H1 (cell line): ENCODE measurements around the gene FOXQ1. TPM values are rescaled to one million over a fixed set of nuclear protein-coding genes. Genes with fewer than 3 reads are reported as not detected.

ENCODE experiments used
- CTCF ChIA-PET: fragments of 300-600 bp; sonication (Branson Sonifier 250); formaldehyde crosslinking; loops from one replicate; lab custom pipeline; 2021; ENCODE audit not compliant: partially characterized antibody; lab: Charles Lee
- POLR2A ChIA-PET: fragments of 300-600 bp; sonication (Branson Sonifier 250); formaldehyde crosslinking; loops from one replicate; lab custom pipeline; 2021; ENCODE audit warnings: inconsistent platforms; ENCODE audit not compliant: partially characterized antibody; lab: Charles Lee
- DNase-seq, 2 experiments: peaks; one replicate each; pipeline versions ENCODE4 v3.0.0 to v3.0.0-alpha.2; 2010 to 2022; ENCODE audit warnings: low spot score in 2 of 2, low read depth in 1 of 2, mixed read lengths in 1 of 2
- FAIRE-seq: peaks from 2 replicates; lab custom pipeline; 2011; peaks lifted over from hg19 to GRCh38; lab: Jason Lieb, UNC
- H2AFZ ChIP-seq: 2 replicates; pipeline ENCODE4 v1.8.1; 2012; ENCODE audit warnings: low read length, inconsistent platforms
- H2AK5ac ChIP-seq: 2 replicates; pipeline ENCODE4 v1.6.1; 2013; ENCODE audit warnings: low read depth, low read length
- H2BK120ac ChIP-seq: replicated peaks from 2 replicates; pipeline ENCODE3; 2013; ENCODE audit warnings: low read depth, low read length, inconsistent platforms
- H2BK12ac ChIP-seq: 2 replicates; pipeline ENCODE4 v1.6.1; 2013; ENCODE audit warnings: low read depth, low read length
- H2BK15ac ChIP-seq: 2 replicates; pipeline ENCODE4 v1.6.1; 2013; ENCODE audit warnings: low read length
- H2BK20ac ChIP-seq: 2 replicates; pipeline ENCODE4 v1.6.1; 2013; ENCODE audit warnings: low read length
- H2BK5ac ChIP-seq: 2 replicates; pipeline ENCODE4 v1.6.1; 2013; ENCODE audit warnings: low read depth, low read length
- H3K14ac ChIP-seq: 2 replicates; pipeline ENCODE4 v1.6.1; 2013; ENCODE audit warnings: inconsistent platforms; ENCODE audit not compliant: insufficient read length
- H3K18ac ChIP-seq: 2 replicates; pipeline ENCODE4 v1.6.1; 2013; ENCODE audit warnings: low read length; ENCODE audit errors: extremely low read depth
- H3K23ac ChIP-seq: 2 replicates; pipeline ENCODE4 v1.6.1; 2013; ENCODE audit warnings: inconsistent platforms; ENCODE audit not compliant: insufficient read length
- H3K23me2 ChIP-seq: 2 replicates; pipeline ENCODE4 v1.6.1; 2013; ENCODE audit warnings: low read depth, low read length
- H3K27ac ChIP-seq: 2 replicates; pipeline ENCODE4 v1.6.1; 2011; ENCODE audit warnings: low read depth, low read length, inconsistent platforms
- H3K27me3 ChIP-seq, 4 experiments: replicated peaks in 1 of 4; 1 replicate in 1 of 4; 2 replicates in 3 of 4; pipeline versions ENCODE4 v1.6.1 to v1.8.1; 2011 to 2013; ENCODE audit warnings: low read length in 3 of 4, mild to moderate bottlenecking in 3 of 4, inconsistent platforms in 2 of 4, mixed read lengths in 2 of 4, moderate library complexity in 1 of 4; ENCODE audit not compliant: control insufficient read depth in 3 of 4, insufficient read depth in 3 of 4; ENCODE audit errors: extremely low read depth in 1 of 4
- H3K36me3 ChIP-seq, 4 experiments: 2 replicates each; pipeline versions ENCODE4 v1.6.1 to v1.8.1; 2011 to 2013; ENCODE audit warnings: mild to moderate bottlenecking in 4 of 4, low read length in 3 of 4, moderate library complexity in 2 of 4, control low read depth in 1 of 4, inconsistent platforms in 1 of 4; ENCODE audit not compliant: insufficient read depth in 4 of 4, control insufficient read depth in 2 of 4
- H3K4ac ChIP-seq: replicated peaks from 2 replicates; pipeline ENCODE3; 2013; ENCODE audit warnings: low read length, low read depth, mixed read lengths, inconsistent platforms; ENCODE audit not compliant: insufficient read length
- H3K4me1 ChIP-seq, 4 experiments: replicated peaks in 1 of 4; 1 replicate in 1 of 4; 2 replicates in 3 of 4; pipeline versions ENCODE4 v1.6.1 to v1.8.1; 2011 to 2013; ENCODE audit warnings: low read length in 3 of 4, inconsistent platforms in 2 of 4, mixed read lengths in 1 of 4; ENCODE audit not compliant: insufficient read depth in 4 of 4, control insufficient read depth in 3 of 4
- H3K4me2 ChIP-seq, 2 experiments: 2 replicates each; pipeline versions ENCODE4 v1.6.1 to v1.8.1; 2011 to 2013; ENCODE audit warnings: low read depth in 2 of 2, low read length in 2 of 2, control low read depth in 1 of 2, inconsistent platforms in 1 of 2, mild to moderate bottlenecking in 1 of 2; ENCODE audit not compliant: insufficient read depth in 1 of 2
- H3K4me3 ChIP-seq, 4 experiments: fragments of 200-600, 300-600 bp in 1 of 4; sonication (generic), shearing (Covaris generic), sonication (Bioruptor Twin) in 1 of 4; 2 replicates each; pipeline versions ENCODE4 v1.5.1 to v1.8.1; 2011 to 2016; ENCODE audit warnings: low read length in 4 of 4, low read depth in 3 of 4, control low read depth in 2 of 4, inconsistent platforms in 2 of 4, mild to moderate bottlenecking in 2 of 4, mixed read lengths in 1 of 4, moderate library complexity in 1 of 4; ENCODE audit not compliant: insufficient read depth in 2 of 4; ENCODE audit errors: extremely low read depth in 1 of 4
- H3K56ac ChIP-seq: replicated peaks from 2 replicates; pipeline ENCODE3; 2013; ENCODE audit warnings: low read depth, mild to moderate bottlenecking, mixed read lengths, low read length, inconsistent platforms; ENCODE audit not compliant: insufficient read length
- H3K79me1 ChIP-seq: 2 replicates; pipeline ENCODE4 v1.6.1; 2013; ENCODE audit warnings: low read depth, low read length, control low read depth
- H3K79me2 ChIP-seq, 2 experiments: 2 replicates each; pipeline versions ENCODE4 v1.6.1 to v1.8.1; 2012 to 2013; ENCODE audit warnings: low read length in 2 of 2, mild to moderate bottlenecking in 2 of 2, inconsistent platforms in 1 of 2; ENCODE audit not compliant: insufficient read depth in 2 of 2, control insufficient read depth in 1 of 2
- H3K9ac ChIP-seq, 4 experiments: replicated peaks in 1 of 4; 1 replicate in 1 of 4; 2 replicates in 3 of 4; pipeline versions ENCODE4 v1.6.1 to v1.8.1; 2011 to 2013; ENCODE audit warnings: low read depth in 3 of 4, low read length in 3 of 4, control low read depth in 2 of 4, mild to moderate bottlenecking in 2 of 4, moderate library complexity in 2 of 4, inconsistent platforms in 1 of 4; ENCODE audit errors: extremely low read depth in 1 of 4
- H3K9me3 ChIP-seq, 2 experiments: 2 replicates each; pipeline versions ENCODE4 v1.6.1 to v1.8.1; 2012 to 2013; ENCODE audit warnings: mild to moderate bottlenecking in 2 of 2, moderate library complexity in 2 of 2, control low read depth in 1 of 2, inconsistent platforms in 1 of 2, low read depth in 1 of 2, low read length in 1 of 2, mixed read lengths in 1 of 2; ENCODE audit not compliant: insufficient read depth in 2 of 2
- H4K20me1 ChIP-seq, 2 experiments: replicated peaks in 1 of 2; 2 replicates each; pipeline versions ENCODE3 to v1.8.1; 2011 to 2013; ENCODE audit warnings: inconsistent platforms in 2 of 2, low read length in 2 of 2, mild to moderate bottlenecking in 1 of 2; ENCODE audit not compliant: insufficient read depth in 2 of 2, control insufficient read depth in 1 of 2
- H4K5ac ChIP-seq: 2 replicates; pipeline ENCODE4 v1.6.1; 2013; ENCODE audit warnings: low read length, low read depth, mixed read lengths, inconsistent platforms; ENCODE audit not compliant: insufficient read length
- H4K8ac ChIP-seq: 2 replicates; pipeline ENCODE4 v1.8.0; 2013; ENCODE audit warnings: mild to moderate bottlenecking, moderate library complexity, low read length, inconsistent platforms; ENCODE audit not compliant: insufficient read depth; ENCODE audit errors: extremely low read depth
- H4K91ac ChIP-seq: replicated peaks from 2 replicates; pipeline ENCODE3; 2013; ENCODE audit warnings: low read length, mixed read lengths, inconsistent platforms; ENCODE audit not compliant: insufficient read length
- CREB1 ChIP-seq: IDR thresholded peaks from 2 replicates; pipeline ENCODE4 v1.6.1; 2012; ENCODE audit warnings: inconsistent platforms
- JUN ChIP-seq: IDR thresholded peaks from 2 replicates; pipeline ENCODE4 v1.6.1; 2011; ENCODE audit warnings: low read depth, mild to moderate bottlenecking, improper control_type of control experiment, low read length
- NANOG ChIP-seq: IDR thresholded peaks from 2 replicates; pipeline ENCODE4 v1.6.1; 2011; ENCODE audit warnings: low read length, low read depth, mild to moderate bottlenecking, inconsistent platforms; ENCODE audit not compliant: insufficient read depth, poor library complexity, severe bottlenecking
- NRF1 ChIP-seq: IDR thresholded peaks from 2 replicates; pipeline ENCODE4 v1.6.1; 2011; ENCODE audit warnings: mild to moderate bottlenecking, low read depth, low read length, improper control_type of control experiment
- SIRT6 ChIP-seq: IDR thresholded peaks from one replicate; pipeline ENCODE4 v1.7.1; 2012; ENCODE audit warnings: low read length, inconsistent platforms
- SP4 ChIP-seq: IDR thresholded peaks from 2 replicates; pipeline ENCODE4 v1.6.1; 2012; ENCODE audit warnings: low read length, inconsistent platforms
- WGBS, 2 experiments: shearing (Covaris generic) in 1 of 2; methylation state at CpG; one replicate each; pipeline versions ENCODE4 v1.1.6 to v1.1.7; 2013 to 2015; ENCODE audit warnings: low lambda C conversion rate in 2 of 2, mixed read lengths in 2 of 2, inconsistent platforms in 1 of 2, low coverage in 1 of 2, missing lambda C conversion rate in 1 of 2; ENCODE audit not compliant: insufficient replicate concordance in 2 of 2, insufficient coverage in 1 of 2, insufficient read length in 1 of 2; ENCODE audit errors: extremely low coverage in 1 of 2, missing lambda C conversion rate in 1 of 2; 5-methylcytosine and 5-hydroxymethylcytosine counted together
- polyA plus RNA-seq, 7 experiments: library from polyadenylated mRNA; depleted of rRNA in 3 of 7; stranded (reverse) in 5 of 7; unstranded in 2 of 7; fragments of >200 nt in 5 of 7; fragments of 200-250 nt in 2 of 7; gene quantifications; 1 replicate in 5 of 7; 2 replicates in 1 of 7; 4 replicates in 1 of 7; pipeline versions ENCODE4 v1.2.1 to v1.2.3, GENCODE V29; 2011 to 2013; ENCODE audit warnings: missing spikeins in 2 of 7, mixed read lengths in 2 of 7
- total RNA-seq: library from RNA; stranded (reverse); fragmentation: NEBNext Ultra II Directional; extraction: Animal tissue kit (Norgen Biotek cat#: 25700); gene quantifications from 2 replicates; pipeline ENCODE4 v1.2.1, GENCODE V29; 2021
- TF ChIP-seq, protein P1 (sequence below): IDR thresholded peaks from 2 replicates; pipeline ENCODE4 v1.6.1; 2012; ENCODE audit warnings: inconsistent platforms
- TF ChIP-seq, protein P2 (sequence below): IDR thresholded peaks from 2 replicates; pipeline ENCODE4 v1.6.1; 2012; ENCODE audit warnings: low read length, inconsistent platforms

The FOXQ1 gene
- total and polyA plus RNA-seq, 2 of the 8 experiments (the other 6 are each of a cell fraction or from before 2014, with no cell fraction given), result 0.03 TPM; not detected in 1

DNA sequence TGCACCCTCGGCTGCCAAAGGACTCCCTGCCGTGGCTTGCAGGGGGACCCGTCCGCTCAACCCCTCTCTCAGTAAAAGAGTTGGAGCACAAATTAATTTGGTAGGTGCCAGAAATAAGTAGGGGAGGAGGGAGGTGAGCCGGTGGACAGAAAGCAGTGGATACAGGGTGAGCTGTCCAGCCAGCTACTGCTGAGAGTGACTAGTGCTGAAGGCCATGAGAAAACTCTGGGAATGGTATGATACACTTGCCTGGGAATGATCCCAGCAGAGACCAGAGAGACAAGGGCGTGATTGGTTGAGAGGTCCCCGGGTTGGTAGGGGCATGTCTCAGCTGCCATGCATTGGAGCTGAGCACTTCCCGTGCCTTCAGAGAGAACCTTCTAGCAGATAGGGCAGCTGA lies 15.7 kb downstream of the FOXQ1 start:
- Histone ChIP-seq H3K4me2 (no peak overlapping the region), H2AK5ac (no peak overlapping the region), H3K18ac (no peak overlapping the region), H2BK5ac (no peak overlapping the region), H3K14ac (no peak overlapping the region), H3K9ac (no peak overlapping the region; a peak in 1 of 7 replicates), H3K4me3 (no peak overlapping the region), H3K27me3 (no peaks in the 10 kb centered on the region), H3K36me3 (no peaks in the 10 kb centered on the region), H4K20me1 (no peaks in the 10 kb centered on the region), H2BK12ac (no peak overlapping the region), H2BK120ac (no peak overlapping the region), H3K79me2 (no peaks in the 10 kb centered on the region), H3K9me3 (peaks cover 5 to 10% of the 10 kb centered on the region in 2 experiments; a peak in 1 of 4 replicates), H3K27ac (no peak overlapping the region), H3K23me2 (no peaks in the 10 kb centered on the region), H2AFZ (no peak overlapping the region), H3K4me1 (0 out of 7 replicates have a peak, but pooled peaks cover 0 to 2% (median 0%) of the 10 kb centered on the region in 4 experiments), H3K79me1 (no peaks in the 10 kb centered on the region), H4K91ac (no peak overlapping the region), H4K5ac (no peak overlapping the region), H4K8ac (no peak overlapping the region), H2BK20ac (no peak overlapping the region), H3K56ac (no peak overlapping the region), H2BK15ac (no peak overlapping the region), H3K4ac (no peak overlapping the region), H3K23ac (no peak overlapping the region)
- DNase-seq, result no peak
- TF ChIP-seq NANOG (no peak), SP4 (no peak), SIRT6 (no peak), JUN (no peak), NRF1 (no peak), CREB1 (no peak)
- TF ChIP-seq, protein P1, sequence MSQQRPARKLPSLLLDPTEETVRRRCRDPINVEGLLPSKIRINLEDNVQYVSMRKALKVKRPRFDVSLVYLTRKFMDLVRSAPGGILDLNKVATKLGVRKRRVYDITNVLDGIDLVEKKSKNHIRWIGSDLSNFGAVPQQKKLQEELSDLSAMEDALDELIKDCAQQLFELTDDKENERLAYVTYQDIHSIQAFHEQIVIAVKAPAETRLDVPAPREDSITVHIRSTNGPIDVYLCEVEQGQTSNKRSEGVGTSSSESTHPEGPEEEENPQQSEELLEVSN, result no peak
- TF ChIP-seq, protein P2, sequence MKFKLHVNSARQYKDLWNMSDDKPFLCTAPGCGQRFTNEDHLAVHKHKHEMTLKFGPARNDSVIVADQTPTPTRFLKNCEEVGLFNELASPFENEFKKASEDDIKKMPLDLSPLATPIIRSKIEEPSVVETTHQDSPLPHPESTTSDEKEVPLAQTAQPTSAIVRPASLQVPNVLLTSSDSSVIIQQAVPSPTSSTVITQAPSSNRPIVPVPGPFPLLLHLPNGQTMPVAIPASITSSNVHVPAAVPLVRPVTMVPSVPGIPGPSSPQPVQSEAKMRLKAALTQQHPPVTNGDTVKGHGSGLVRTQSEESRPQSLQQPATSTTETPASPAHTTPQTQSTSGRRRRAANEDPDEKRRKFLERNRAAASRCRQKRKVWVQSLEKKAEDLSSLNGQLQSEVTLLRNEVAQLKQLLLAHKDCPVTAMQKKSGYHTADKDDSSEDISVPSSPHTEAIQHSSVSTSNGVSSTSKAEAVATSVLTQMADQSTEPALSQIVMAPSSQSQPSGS, result no peak
- ChIA-PET CTCF (interaction anchor here (0.8 to 2.4 kb wide), 3 partner anchors 15 to 610 kb away, joined by 3 to 6 read pairs (median 3); partner anchors contain the start of gene FOXQ1), POLR2A (no interaction called here)
- WGBS, 2 experiments, result 91% methylated on average over 8 of the region's 8 CpGs; no CpG with 5 or more reads in 1 of the 2 experiments
- no peak for FAIRE-seq
